NCI-H1694 (cell line): ENCODE data around the gene CPA4.

ENCODE experiments used
- DNase-seq: peaks from one replicate; lab custom pipeline; 2025; lab: John Stamatoyannopoulos, UW

Gene CPA4

DNA sequence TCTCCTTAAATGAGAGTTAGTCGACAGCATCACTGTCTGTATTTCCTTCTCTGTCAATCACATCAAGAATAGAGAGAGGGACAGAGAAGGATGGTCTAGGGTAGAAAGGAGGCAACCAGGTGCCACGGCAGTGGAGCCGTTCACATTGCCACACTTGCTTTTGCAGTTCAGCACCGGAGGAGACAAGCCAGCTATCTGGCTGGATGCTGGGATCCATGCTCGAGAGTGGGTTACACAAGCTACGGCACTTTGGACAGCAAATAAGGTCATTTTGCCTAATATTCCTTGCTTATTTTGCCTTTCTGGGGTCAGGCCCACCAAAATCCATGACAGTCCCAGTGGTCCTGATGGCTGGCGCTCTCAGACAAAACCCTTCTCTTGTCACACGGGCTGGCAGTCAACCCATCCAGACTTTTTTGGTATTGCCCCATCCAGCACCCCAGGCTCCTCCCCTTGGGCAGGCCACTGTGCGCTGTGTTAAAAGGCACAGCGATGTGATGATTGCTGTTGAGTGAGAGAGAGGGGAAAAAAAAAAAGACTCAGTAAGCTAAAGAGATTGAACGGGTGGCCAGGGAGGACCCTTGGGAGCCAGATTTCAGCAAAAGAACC is 17.9 kb upstream of the CPA4 start:
- DNase-seq, result peak; percentile 72

DNA sequence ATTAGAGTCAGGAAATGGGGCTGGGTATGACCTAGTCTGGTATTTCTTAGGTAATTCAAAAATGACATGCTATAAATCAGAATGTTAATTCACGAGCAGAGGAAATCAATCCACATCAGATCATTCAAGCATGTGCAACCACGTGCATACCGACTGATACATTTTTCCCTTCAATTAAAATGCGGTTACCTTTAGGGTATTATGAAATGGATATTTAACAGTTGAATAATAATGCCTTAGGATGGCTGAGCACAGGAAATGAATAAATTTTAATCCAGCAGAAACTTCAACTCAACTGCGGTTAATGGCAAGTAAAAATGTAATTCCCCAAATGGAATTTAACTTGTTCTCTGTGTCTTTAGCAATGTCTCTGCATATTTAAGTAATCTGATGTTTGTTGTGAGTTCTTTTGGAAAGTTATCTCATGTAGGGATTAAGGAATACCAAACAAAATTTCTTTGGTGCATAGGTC is 17.1 kb upstream of the CPA4 start:
- DNase-seq, result no peak

DNA sequence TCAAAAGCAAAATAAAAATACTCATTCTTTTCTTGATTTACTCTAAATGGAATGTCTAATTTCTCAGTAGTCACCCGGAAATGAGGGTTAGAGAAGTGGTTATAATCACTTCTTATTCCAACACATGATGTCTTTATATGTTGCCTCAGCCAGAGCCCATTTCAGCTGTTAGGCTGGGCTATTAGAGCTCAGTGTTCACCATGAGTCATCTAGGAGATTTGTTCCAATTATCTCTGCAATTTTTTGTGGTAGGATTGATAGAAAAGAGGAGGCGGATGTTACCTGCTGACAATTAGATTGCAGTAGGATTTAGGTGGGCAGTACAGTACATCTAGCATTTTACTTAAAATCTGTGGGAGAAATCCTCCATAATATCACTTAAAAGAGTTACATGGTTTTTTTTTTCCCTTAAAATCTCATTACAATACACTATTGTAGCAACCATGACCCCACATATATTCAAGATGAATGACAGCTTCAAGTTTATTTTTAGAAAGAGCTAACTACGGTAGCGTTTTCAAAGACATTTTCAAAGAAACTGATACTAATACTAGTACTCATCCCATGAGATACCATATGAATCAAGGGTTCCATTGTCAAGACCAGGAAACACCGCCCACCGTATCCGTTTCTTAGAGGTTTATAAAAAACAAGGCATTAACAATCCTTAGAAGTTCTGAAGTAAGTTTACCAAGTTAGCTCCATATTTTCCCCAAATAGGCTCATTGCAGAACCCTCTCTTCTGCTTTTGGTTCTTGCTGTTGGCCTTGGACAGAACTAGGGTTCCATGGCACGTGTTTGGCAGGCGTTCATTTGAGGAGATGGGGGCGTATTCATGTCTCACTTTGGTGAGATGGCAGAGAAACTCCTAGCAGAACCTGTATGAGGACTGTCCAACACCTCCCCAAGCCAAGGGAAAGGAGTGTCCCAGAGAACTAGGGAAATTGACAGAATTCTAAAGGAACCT is 15.9 kb upstream of the CPA4 start:
- DNase-seq, result no peak

DNA sequence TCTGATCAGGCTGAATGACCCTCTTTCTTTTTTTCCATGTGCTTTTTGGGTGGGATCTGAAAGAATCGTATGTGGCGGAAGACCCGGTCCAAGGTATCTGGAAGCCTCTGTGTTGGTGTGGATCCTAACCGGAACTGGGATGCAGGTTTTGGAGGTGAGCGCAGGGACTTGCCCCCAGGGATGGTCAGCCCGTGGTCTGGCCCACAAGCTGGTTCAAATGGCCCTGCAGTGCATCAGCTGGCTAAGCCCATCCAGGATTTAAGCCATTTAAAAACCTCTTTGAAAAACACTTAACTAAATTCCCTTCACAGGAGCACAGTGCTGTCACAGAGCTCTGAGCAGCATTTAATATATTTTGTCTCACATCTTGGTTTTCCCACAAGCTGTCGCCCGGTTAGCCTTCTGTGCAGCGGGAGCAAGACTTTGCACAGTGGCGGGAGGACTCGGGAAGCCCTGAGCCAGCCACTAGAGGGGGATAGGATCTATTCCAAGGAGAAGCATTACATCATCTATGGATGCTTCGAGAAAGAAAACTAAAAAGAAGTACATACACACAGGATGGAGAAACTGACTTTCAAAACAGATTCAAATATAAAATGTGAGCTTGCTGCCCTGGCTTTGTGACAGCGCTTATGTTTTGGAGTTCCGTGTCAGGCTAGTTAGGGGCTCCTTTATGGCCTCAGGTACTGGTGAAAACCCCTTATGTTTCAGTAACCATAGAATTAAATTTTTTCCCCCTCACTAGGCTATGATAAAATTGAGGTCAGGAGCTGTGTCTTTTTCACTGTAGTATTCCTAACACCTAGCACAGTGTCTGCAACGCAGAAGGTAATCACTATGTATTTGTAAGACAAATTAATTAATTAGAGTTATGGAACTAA is 15.0 kb upstream of the CPA4 start:
- DNase-seq, result peak; percentile 64

DNA sequence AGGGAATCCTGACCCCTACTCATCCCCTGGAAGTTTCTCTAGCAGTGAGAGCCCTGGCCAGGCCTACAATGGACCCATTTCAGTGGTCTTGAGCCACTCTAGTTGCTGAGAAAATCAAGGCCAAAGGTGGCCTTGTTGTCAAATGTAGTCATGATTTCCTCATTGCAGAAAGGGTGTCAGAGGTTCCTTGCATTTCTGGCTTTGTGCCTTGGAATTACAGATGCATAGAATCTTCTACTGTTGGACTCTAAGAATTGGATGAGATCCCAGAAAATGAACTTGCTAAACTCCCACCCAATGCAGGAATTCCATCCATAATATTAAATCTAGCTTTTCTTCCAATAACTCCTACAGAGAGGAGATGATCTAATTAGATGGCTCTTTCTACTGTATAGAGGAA is 14.1 kb upstream of the CPA4 start:
- no peak for DNase-seq

DNA sequence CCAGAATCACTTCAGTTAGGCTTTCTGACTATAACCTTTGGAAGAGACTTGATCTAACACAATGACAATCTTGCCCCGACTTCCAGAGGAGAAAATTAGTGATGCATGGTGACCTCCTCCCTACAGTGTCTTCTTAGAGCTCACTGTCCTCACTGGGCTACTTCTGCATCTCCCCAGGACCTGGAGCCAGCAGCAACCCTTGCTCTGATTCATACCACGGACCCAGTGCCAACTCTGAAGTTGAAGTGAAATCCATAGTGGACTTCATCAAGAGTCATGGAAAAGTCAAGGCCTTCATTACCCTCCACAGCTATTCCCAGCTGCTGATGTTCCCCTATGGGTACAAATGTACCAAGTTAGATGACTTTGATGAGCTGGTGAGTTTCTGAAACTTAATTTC is 13.7 kb upstream of the CPA4 start:
- DNase-seq, result no peak

DNA sequence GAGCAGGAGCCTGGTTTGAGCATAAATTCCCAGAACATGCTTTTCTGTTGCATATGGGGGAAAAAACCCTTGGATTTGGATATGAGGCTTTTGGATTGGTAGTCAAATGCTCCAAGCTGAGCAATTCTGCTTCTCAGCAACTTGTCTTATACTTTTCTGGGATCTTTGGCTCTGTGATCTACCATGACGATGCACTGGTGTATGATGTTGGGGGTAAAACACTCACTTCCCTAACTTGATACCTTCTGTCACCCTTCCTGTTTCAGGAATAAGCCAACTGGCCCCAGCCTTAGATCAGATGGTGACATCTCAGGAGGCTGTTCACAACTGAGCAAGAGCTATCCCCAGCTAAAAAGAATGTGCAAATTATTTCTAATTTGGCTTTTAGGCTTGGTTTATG is 13.1 kb upstream of the CPA4 start:
- no peak for DNase-seq

DNA sequence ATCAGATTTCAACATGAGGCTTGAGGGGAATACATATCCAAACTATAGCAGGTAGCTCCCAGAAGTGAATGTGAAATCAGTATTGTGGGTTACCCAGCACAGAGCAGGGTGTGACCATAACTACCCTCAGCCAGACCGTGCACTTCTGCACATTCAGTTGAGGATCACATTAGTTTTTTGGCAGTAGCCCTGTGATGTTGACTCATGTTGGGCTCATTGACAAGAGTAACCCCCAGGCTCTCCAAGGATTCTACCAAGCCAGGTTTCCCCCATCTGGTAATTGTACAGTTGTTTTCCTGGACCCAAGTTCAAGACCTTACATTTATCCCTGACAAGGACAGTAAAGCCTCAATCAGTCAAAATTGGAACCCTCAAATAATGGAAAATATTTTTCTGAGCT is 11.7 kb upstream of the CPA4 start:
- DNase-seq, result no peak

DNA sequence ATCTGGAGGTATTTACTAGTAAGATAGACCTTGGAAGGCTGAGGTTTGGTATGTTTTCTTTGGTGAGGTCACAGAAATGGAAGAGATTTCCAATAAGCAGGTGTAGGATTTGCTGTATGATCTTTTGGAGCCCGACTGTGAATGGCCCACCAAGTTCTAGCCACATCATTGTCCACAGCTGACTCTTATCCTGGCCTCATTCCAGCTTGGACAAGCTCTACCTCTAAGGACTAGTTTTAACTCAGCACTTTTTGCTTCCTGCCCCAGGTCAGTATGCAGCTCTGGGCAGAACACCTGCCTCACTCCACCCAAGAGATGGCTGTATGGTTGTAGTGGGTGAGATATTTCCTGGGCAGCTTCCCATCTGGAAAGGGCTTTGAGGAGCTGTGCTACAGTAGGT is 6.1 kb upstream of the CPA4 start:
- DNase-seq, result no peak

DNA sequence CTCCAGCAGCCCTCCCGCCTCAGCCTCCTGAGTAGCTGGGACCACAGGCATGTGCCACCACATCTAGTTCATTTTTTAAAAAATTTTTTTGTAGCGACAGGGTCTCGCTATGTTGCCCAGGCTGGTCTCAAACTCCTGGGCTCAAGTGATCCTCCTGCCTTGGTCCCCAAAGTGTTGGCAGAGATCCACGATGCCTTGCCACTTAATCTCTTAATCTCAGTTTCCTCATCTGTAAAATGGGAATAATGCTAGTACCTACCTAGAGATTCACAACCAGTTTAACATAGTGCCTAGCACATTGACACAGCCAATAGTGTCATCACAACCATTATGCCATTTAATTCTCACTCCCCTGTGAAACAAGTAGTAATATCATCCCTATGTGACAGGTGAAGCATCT is 4.8 kb upstream of the CPA4 start:
- DNase-seq, result no peak

DNA sequence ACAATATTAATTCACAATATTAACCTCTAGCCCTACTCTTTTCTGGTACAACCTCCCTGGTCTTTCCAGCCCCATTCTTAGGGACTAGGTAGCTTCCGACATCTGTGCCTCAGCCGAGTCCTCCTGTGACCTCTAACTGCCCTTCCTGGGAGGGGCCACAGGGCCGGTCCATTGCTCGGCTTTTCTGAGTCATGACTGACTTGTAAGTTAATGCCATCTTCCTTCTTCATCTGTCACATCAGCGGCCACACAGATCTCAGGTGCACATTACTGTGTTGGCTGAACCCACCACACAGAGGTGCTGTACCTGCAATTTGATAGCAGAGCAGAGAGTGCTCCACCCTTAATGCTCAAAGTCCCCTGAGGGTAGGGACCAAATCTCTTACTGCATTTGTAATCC is 4.1 kb upstream of the CPA4 start:
- DNase-seq, result no peak

DNA sequence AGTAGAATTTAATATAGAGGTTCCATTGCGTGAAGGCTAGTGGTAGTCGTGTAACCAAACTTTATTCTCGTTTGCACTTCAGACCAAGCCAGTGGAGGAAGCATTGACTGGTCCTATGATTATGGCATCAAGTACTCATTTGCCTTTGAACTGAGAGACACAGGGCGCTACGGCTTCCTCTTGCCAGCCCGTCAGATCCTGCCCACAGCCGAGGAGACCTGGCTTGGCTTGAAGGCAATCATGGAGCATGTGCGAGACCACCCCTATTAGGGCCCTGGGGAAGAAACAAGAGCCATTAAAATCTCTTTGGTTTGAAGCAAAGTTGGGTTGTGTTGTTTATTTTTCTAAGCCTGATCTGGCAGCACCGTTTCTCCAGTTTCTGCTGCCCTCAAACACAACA is 3.5 kb upstream of the CPA4 start:
- no peak for DNase-seq

DNA sequence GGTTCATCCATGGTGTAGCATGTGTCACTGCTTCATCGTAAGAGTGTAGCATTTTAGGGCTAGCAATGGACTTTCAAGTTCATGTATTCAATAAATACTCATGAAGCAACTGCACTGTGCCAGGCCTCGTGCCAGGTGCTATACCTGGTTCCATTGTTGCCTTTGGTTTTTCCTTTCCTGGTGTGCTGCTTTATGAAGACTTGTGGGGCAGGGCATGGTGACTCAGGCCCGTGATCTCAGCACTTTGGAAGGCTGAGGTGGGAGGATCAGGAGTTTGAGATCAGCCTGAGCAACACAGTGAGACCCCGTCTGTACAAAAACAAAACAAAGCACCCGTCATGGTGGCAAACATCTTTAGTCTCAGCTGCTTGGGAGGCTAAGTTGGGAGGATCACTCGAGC is 2.2 kb upstream of the CPA4 start:
- no peak for DNase-seq

DNA sequence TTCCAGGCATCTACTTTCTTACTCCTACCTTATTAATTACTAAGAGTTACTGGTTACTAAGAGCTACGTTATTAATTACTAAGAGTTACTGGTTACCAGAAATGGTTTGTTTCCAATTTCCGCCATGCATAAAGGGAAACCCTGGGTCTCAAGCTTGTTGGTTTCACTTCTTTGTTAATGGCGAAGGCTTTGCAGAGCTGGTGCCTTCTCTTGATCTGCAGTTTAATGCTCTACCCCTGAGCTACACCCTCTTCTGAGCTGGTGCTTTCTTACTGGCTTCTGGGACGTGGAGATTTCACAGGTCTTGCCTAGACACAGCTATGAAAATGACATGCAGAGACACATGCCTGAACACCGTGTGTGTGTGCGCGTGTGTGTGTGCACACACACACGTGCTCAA is 560 bp downstream of the CPA4 start:
- DNase-seq, result no peak

DNA sequence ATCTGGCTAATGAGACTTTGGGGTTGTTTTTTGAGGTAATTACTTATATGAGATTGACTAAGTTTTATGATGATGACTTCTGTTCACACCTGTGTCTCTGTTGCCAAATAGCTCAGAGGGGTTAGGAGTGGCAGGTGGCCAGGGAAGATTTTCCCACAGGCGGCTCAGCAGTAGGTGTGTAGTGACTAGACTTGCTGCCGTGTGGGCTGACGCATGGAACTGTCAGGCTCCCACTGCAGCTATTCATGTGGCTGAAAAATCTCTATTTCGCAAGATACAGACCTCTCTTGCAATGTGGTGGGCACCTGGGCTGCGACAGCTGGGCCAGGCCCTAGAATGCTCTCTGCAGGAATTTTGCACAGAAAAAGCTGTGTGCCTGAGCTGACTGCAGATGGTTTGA is 1.4 kb downstream of the CPA4 start:
- no peak for DNase-seq

DNA sequence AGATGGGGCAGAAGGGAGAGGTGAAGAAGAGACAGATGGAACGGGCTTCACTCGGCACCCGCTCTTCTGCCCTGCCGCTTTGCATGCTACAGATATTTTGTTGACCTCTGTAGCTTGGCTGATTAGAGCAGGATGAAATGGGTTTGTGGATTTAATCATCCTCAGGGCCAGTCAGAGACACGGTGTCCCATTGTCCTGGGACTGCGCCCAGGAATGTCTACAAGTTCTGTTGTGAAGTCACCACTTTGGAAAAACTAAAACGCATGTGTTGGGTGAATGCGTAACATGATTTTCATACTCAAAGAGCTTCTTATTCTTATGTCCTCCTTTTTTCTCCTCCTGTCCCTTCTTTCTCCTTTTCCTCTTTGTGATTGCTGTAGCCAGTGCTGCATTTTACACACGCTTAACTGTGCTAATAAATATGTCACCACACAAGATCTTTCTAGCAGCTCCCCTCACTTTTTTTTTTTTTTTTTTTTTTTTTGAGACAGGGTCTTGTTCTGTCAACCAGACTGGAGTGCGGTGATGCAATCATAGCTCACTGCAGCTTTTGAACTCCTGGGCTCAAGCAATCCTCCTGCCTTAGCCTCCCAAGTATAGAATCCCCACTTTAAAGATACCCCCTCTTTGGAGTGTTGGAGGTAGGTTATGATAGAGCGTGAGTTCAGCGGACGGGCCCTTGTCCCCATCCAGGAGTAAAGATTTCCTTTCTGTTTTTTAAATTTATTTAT is 3.4 kb downstream of the CPA4 start:
- no peak for DNase-seq

DNA sequence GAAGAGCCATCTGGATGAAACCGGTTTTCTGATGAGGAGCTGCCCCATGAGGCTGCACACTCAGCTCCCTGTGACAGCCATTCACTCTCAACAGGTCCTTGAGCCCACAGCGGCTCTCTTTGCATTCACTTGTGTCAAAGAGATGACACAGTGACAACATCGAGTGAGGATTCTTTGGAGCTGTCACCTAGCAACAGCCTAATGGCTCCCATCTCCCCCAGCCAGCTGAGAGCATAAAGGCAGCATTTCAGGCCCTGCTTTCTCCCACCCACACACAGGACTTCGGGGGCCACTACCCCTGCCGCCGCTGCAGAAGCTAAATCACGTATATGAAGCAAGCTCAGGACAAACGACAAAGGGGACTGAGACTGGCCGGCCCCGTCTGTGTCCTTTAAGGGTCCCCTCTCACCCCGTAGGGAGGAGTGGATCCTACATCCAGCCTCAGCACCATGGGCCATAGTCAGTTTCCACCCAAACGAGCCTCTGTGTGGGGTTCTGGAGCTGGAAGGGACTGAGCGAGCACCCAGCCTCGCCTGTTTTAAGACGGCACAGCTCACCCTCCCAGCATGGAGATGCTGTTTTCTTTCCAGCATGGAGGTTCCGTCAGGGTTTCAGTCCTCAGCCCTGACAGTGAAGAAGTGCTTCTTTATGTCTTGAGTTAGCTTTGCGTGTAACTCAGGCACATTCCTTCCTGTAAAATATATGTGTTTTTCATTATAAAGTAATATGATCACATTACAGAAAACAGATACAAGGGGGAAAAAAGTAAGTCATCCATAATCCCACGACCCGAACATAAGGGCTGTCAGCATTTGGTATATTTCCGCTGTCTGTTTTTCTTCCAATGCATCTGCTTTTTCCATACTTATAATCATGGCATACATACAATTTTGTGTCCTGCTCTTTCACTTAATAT is 4.9 kb downstream of the CPA4 start:
- no peak for DNase-seq

DNA sequence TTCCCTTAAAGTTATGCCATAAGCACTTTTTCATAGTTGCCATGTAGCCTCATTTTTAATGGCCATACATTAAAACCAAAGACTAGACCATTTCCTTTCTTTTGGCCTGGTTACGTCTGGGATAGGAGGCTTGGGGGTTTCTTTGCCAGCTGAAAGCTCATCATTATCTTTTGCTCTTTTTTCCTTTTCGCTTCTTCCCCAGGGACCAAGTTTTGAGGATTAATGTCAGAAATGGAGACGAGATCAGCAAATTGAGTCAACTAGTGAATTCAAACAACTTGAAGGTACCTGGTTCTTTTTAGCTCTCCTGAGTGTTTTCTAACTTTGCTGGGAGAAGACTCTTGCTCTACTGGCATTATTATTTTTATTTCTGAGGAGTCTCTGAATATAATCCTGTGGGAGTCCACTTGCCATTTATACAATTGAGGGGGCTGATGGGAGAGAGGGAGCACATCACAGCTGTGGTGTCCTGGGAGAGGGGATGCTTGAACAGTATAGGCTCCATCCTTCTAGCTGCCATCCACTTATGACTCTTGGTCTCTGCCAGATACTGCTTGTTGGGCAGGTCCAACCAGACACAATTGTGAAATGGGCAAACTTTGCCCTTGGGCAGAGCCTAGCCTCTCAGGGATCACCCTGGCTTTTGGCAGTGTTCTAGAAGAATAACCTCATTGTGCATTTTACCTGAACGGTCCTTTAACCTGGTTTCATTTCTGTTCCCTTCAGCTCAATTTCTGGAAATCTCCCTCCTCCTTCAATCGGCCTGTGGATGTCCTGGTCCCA is 5.8 kb downstream of the CPA4 start:
- no peak for DNase-seq

DNA sequence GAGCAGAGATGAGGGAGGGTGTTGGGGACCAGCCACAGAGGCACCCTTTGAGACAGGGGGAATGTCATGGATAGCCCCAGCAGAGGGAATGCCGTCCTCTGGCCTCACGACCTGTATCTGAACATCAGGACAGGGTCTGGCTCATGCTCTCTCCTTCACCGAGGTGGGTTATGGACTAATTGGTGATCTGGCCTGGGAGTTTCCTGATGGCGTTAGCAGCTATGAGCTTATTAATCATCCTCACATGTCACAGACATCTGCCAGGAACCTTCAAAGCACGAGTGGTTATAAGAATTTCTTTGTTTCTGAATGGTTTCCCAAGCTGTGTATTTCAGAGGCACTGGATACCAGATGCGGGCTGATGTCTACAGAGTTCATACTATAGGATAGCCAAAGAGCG is 6.9 kb downstream of the CPA4 start:
- no peak for DNase-seq

DNA sequence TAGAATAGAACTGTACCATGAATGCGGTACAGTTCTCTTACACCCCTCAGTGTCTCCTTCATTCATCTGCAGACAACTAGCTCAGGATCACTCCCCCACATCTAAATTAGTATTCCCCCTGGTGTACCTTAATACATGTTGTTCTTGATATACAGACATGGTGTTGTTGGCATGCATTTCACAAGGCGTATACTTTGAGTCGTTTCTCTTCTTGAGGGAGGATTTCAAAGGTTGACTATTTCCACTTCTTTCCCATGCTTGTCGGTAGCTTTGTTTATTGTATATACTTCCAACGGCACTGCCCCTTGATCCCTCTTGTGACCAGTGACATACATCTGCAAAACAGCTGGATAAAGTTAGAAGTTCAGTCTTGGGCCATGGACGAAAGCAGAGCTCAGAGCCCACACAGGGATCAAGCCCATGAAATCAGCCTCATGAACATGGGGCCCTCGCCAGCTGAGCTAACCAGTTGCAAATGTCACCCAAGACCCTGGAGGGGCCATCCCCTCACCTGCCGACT is 8.6 kb downstream of the CPA4 start:
- DNase-seq, result no peak
